AG04450 (cell line): Measurements from ENCODE around the gene STK38L. TPM values are rescaled to one million over a fixed set of nuclear protein-coding genes. Genes with fewer than 3 reads are reported as not detected.

Experiments used
- CTCF ChIA-PET: fragments of 300-600, 350-600 bp; formaldehyde crosslinking; extraction: SDS; loops from one replicate; lab custom pipeline; 2022; ENCODE audit warnings: antibody characterized with exemption, inconsistent platforms; lab: Charles Lee
- POLR2A ChIA-PET: fragments of 350-600 bp; formaldehyde crosslinking; extraction: SDS; loops from one replicate; lab custom pipeline; 2021; ENCODE audit warnings: antibody characterized with exemption, inconsistent platforms; lab: Yijun Ruan, JAX
- DNase-seq: peaks from one replicate; pipeline ENCODE4 v3.0.0-alpha.2; 2011; ENCODE audit warnings: low read depth, low spot score
- H3K27ac ChIP-seq: one replicate; pipeline ENCODE4 v1.5.1; 2012; ENCODE audit warnings: low read depth, low read length, control low read depth
- H3K27me3 ChIP-seq: one replicate; pipeline ENCODE4 v1.6.0; 2012; ENCODE audit warnings: low read length; ENCODE audit not compliant: control insufficient read depth, insufficient read depth
- H3K4me3 ChIP-seq: 2 replicates; pipeline ENCODE4 v1.5.1; 2011; ENCODE audit warnings: mild to moderate bottlenecking, low read depth, low read length, control low read depth
- H3K9me3 ChIP-seq: 2 replicates; pipeline ENCODE4 v1.5.1; 2012; ENCODE audit warnings: low read length; ENCODE audit not compliant: control insufficient read depth, insufficient read depth
- polyA plus RNA-seq: library from polyadenylated mRNA; depleted of rRNA; stranded (reverse); fragments of >200 nt; gene quantifications from 2 replicates; pipeline ENCODE4 v1.2.3, GENCODE V29; 2011
- TF ChIP-seq, protein P1 (sequence below): IDR thresholded peaks from 2 replicates; pipeline ENCODE4 v1.5.1; 2011; ENCODE audit warnings: low read depth, low read length, control low read depth, inconsistent platforms

STK38L gene
- polyA plus RNA-seq, 1 experiment, result 18.4 TPM

DNA sequence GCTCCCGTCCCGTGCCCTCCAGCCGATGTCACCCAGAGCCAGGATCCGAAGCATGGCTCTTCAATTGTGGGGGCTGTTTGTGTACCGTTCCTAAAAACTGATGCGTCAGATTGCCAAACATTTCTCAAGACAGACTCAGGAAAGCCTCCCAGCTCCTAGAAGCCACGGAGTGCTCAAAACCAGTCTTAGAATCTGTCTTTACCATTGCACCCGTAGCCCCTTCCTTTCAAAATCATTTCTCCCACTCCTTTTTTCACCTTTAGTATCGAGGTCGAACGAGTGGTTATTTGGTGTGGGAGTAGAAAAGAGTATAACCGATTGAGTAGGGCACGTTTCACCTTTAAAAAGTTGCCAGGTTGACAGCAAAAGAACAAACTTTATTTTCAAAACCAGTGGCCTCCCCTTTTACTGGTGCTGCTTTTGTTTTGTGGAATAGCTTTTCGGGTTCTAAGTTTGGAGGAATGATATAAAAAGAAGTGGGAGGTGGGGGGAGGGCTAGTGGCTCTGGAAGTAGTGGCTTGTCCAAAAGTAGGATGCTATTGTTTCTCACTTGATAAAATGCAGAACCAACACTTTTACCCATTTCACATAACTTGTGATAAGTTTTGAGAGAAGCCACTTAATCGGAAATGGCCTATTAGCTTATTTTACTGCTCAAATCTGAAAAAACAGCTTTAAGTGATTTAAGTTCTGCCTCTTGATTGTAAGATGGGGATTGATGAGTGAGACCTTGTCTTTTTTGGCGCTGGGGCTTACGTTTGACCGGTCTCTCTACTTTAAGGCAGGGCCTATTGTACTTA, 803 bp downstream of the STK38L start:
- TF ChIP-seq, protein P1, sequence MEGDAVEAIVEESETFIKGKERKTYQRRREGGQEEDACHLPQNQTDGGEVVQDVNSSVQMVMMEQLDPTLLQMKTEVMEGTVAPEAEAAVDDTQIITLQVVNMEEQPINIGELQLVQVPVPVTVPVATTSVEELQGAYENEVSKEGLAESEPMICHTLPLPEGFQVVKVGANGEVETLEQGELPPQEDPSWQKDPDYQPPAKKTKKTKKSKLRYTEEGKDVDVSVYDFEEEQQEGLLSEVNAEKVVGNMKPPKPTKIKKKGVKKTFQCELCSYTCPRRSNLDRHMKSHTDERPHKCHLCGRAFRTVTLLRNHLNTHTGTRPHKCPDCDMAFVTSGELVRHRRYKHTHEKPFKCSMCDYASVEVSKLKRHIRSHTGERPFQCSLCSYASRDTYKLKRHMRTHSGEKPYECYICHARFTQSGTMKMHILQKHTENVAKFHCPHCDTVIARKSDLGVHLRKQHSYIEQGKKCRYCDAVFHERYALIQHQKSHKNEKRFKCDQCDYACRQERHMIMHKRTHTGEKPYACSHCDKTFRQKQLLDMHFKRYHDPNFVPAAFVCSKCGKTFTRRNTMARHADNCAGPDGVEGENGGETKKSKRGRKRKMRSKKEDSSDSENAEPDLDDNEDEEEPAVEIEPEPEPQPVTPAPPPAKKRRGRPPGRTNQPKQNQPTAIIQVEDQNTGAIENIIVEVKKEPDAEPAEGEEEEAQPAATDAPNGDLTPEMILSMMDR, result no peak
- POLR2A ChIA-PET, result interaction anchor here (0.7 to 1.7 kb wide), 6 partner anchors 33 to 223 kb away, joined by 3 to 9 read pairs (median 3); partner anchors contain the start of gene MED21
- CTCF ChIA-PET, result interaction anchor here (1.0 to 2.5 kb wide), 4 partner anchors 16 to 229 kb away, joined by 3 to 13 read pairs (median 7); no protein-coding TSS in a partner anchor
- DNase-seq, result no peak
- Histone ChIP-seq H3K4me3 (peak overlapping the region; percentile 76), H3K27me3 (no peaks in the 10 kb centered on the region), H3K27ac (peak overlapping the region; percentile 87), H3K9me3 (peaks cover 2% of the 10 kb centered on the region; the same call in 1 of the 2 replicates)

DNA sequence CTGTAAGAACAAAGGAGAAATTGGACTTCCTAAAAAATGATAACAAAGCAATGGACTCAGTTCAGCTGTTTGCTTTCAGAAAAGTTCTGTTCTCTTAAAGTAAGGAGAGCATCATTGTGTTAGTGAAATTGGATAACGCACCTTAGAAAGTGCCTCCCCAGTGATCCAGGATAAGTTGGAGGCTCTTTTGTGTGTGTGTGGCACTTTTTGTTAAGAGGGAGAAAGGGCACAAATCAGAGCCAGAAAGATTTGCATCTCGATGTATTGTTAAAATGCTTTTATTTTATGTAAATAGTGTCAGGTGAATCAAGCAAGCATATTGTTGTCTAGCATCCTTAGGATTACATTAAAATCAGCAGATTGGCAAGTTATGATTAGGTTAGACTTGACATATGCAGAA, 2.1 kb downstream of the STK38L start:
- no peaks in the 10 kb centered on the region for H3K27me3 ChIP-seq
- TF ChIP-seq, protein P1, result no peak
- H3K9me3 ChIP-seq, result peaks cover 2% of the 10 kb centered on the region; the same call in 1 of the 2 replicates
- no peak for DNase-seq
- H3K27ac ChIP-seq, result no peak overlapping the region
- POLR2A ChIA-PET, result no interaction called here
- H3K4me3 ChIP-seq, result peak overlapping the region; percentile 76
- CTCF ChIA-PET, result interaction anchor here (0.6 to 2.5 kb wide), 4 partner anchors 15 to 230 kb away, joined by 3 to 13 read pairs (median 8); no protein-coding TSS in a partner anchor

DNA sequence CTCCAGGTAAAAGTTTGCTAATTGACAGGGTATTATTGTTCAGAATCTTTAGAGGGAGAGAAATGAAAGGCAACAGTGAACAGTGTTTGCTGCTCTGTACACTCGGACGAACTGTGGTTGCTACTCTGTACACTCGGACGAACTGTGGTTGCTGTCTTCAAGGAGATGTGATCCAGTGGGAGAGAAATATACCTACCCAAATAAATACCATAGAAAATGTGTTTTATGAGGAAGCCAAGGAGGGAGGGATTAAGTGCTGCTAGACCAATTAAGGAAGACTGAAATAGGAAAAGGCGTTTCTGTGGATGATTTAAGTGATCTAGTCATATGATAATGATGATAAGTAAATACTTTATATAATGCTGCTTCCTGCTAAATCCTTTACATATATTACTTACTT, 2.7 kb downstream of the STK38L start:
- ChIA-PET CTCF (interaction anchor here (0.6 kb wide), 1 partner anchor 33 kb away, joined by 5 read pairs; no protein-coding TSS in a partner anchor), POLR2A (no interaction called here)
- H3K27me3 ChIP-seq, result no peaks in the 10 kb centered on the region
- H3K27ac ChIP-seq, result no peak overlapping the region
- TF ChIP-seq, protein P1, result no peak
- DNase-seq, result no peak
- H3K4me3 ChIP-seq, result no peak overlapping the region
- H3K9me3 ChIP-seq, result peaks cover 2% of the 10 kb centered on the region; the same call in 1 of the 2 replicates

DNA sequence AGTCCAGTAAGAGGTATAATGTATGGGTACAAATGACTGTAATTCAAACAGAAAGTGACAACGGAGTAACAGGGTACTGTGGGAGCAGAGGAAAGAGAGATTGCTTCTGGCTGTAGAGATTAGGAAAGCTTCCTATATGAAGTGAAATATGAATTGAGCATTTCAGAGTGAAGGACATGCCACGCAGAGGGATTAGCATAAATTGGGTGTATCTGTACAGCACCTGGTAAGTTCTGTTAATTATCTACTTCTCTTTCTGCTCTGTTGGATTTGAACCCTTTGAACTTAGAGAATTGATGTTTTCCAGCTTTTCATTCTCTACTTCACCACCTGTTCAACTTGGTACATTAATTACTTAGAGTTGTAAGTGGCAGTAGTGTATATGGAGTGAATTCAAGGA, 8.8 kb downstream of the STK38L start:
- TF ChIP-seq, protein P1, result no peak
- ChIA-PET POLR2A (interaction anchor here (0.6 kb wide), 1 partner anchor 76 kb away, joined by 3 read pairs; no protein-coding TSS in a partner anchor), CTCF (interaction anchor here (0.6 kb wide), 1 partner anchor 213 kb away, joined by 3 read pairs; no protein-coding TSS in a partner anchor)
- Histone ChIP-seq H3K9me3 (no peaks in the 10 kb centered on the region), H3K27me3 (no peaks in the 10 kb centered on the region), H3K4me3 (no peak overlapping the region), H3K27ac (no peak overlapping the region)
- no peak for DNase-seq

DNA sequence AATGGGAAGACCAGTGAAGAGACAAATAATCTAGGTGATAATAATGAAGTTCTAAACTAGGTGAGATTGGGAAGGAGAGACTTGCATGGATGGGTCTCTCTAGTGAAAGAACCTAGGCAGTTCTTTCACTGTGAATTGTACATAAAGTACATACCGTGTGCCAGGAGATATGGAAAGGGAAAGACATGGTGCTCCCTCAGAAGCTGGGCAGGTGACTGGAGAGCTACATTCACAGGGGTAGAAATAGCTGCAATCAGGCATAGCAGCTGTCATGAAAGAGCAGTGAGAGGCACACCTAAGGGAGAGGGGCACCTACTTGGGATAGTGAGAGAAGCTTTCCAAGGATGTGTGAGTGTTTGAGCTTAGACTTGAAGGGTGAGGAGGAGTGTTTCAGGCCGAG, 9.3 kb downstream of the STK38L start:
- Histone ChIP-seq H3K27ac (no peak overlapping the region), H3K27me3 (no peaks in the 10 kb centered on the region), H3K9me3 (no peaks in the 10 kb centered on the region), H3K4me3 (no peak overlapping the region)
- POLR2A ChIA-PET, result interaction anchor here (0.6 kb wide), 1 partner anchor 76 kb away, joined by 3 read pairs; no protein-coding TSS in a partner anchor
- CTCF ChIA-PET, result interaction anchor here (0.6 kb wide), 1 partner anchor 214 kb away, joined by 3 read pairs; no protein-coding TSS in a partner anchor
- no peak for DNase-seq
- TF ChIP-seq, protein P1, result no peak
